AG04450 (cell line): ENCODE data around the gene PNPLA5. TPM values are rescaled to one million over a fixed set of nuclear protein-coding genes. Genes with fewer than 3 reads are reported as not detected.

ENCODE experiments used
- CTCF ChIA-PET: fragments of 300-600, 350-600 bp; formaldehyde crosslinking; extraction: SDS; loops from one replicate; lab custom pipeline; 2022; ENCODE audit warnings: antibody characterized with exemption, inconsistent platforms; lab: Charles Lee
- POLR2A ChIA-PET: fragments of 350-600 bp; formaldehyde crosslinking; extraction: SDS; loops from one replicate; lab custom pipeline; 2021; ENCODE audit warnings: antibody characterized with exemption, inconsistent platforms; lab: Yijun Ruan, JAX
- DNase-seq: peaks from one replicate; pipeline ENCODE4 v3.0.0-alpha.2; 2011; ENCODE audit warnings: low read depth, low spot score
- H3K27ac ChIP-seq: one replicate; pipeline ENCODE4 v1.5.1; 2012; ENCODE audit warnings: low read depth, low read length, control low read depth
- H3K27me3 ChIP-seq: one replicate; pipeline ENCODE4 v1.6.0; 2012; ENCODE audit warnings: low read length; ENCODE audit not compliant: control insufficient read depth, insufficient read depth
- H3K4me3 ChIP-seq: 2 replicates; pipeline ENCODE4 v1.5.1; 2011; ENCODE audit warnings: mild to moderate bottlenecking, low read depth, low read length, control low read depth
- H3K9me3 ChIP-seq: 2 replicates; pipeline ENCODE4 v1.5.1; 2012; ENCODE audit warnings: low read length; ENCODE audit not compliant: control insufficient read depth, insufficient read depth
- polyA plus RNA-seq: library from polyadenylated mRNA; depleted of rRNA; stranded (reverse); fragments of >200 nt; gene quantifications from 2 replicates; pipeline ENCODE4 v1.2.3, GENCODE V29; 2011; rRNA removed
- TF ChIP-seq, protein P1 (sequence below): IDR thresholded peaks from 2 replicates; pipeline ENCODE4 v1.5.1; 2011; ENCODE audit warnings: low read depth, low read length, control low read depth, inconsistent platforms

Gene PNPLA5
- polyA plus RNA-seq, 1 experiment, result 0.12 TPM

DNA sequence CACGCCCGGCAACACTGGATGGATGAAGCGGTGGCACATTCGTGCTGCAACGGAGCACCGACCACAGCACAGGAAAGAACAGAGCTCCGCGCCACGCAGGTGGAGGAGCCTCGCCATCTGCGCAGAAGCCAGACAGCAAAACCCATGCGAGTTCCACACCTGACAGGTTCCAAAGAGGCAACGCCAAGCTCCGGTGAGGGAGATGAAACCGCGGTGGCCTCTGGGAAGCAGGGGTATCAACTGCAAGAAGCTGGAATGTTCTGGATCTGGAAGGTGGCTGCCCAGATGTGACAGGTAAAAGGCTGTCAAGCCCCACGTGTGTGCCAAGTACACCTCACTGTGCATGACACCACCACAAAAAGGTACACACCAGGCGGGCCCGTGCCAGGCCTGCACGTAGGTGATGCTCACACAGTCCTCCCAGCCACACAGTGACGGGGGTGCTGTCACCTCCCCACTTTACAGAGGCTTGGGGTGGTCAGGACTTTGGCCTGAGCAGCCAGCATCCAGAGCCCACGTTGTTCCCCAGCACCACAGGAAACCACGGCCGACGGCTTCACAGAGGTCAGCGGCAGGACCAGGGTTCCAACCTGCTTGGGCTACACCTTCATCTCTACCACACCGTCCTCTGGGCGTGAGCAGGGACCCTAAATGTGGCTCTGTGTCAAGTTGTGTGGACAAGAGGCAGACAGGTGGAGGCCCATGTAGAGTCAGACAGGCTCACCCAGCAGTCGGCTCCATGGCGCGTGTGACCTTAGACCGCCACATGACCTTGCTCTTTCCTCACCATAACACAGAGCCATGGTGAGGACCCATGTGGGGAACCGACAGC lies 60.0 kb downstream of the PNPLA5 start:
- peaks cover 29% of the 10 kb centered on the region for H3K27me3 ChIP-seq
- no peaks in the 10 kb centered on the region; the same call in 1 of the 2 replicates for H3K9me3 ChIP-seq
- no peak overlapping the region for H3K4me3 ChIP-seq
- POLR2A ChIA-PET, result no interaction called here
- no peak for DNase-seq
- no peak overlapping the region for H3K27ac ChIP-seq
- CTCF ChIA-PET, result no interaction called here
- TF ChIP-seq, protein P1, sequence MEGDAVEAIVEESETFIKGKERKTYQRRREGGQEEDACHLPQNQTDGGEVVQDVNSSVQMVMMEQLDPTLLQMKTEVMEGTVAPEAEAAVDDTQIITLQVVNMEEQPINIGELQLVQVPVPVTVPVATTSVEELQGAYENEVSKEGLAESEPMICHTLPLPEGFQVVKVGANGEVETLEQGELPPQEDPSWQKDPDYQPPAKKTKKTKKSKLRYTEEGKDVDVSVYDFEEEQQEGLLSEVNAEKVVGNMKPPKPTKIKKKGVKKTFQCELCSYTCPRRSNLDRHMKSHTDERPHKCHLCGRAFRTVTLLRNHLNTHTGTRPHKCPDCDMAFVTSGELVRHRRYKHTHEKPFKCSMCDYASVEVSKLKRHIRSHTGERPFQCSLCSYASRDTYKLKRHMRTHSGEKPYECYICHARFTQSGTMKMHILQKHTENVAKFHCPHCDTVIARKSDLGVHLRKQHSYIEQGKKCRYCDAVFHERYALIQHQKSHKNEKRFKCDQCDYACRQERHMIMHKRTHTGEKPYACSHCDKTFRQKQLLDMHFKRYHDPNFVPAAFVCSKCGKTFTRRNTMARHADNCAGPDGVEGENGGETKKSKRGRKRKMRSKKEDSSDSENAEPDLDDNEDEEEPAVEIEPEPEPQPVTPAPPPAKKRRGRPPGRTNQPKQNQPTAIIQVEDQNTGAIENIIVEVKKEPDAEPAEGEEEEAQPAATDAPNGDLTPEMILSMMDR, result no peak

DNA sequence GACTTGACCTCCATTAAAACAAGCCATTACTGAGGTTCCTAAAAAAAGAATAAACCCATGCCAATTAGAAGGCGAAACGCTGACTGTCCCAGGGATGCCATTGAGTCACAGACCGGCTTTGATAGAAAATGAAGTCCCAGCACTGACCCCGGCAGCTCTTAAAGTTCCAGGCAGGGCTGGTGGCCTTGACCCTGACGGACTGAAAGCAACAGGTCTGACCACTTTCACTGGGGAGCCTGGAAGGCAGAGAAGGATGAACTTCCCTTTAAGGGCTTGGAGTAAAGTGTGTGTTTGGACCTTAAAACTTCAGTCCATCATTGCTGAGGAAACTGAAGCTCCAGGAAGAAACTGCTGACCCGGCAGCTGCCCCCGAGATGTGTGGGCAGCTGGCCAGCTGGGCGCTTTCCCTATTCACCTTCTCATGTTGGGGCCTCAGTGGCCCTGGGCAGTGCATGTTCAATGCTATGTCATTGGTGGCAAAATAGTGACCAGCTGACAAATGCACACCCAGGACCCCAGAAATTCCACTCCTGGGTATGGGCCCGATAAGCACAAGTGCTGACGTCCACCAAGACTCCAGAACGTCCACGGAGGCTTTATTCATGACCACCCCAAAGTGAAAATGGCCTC lies 60.8 kb downstream of the PNPLA5 start:
- Histone ChIP-seq H3K4me3 (no peak overlapping the region), H3K27ac (no peak overlapping the region), H3K27me3 (peaks cover 28% of the 10 kb centered on the region), H3K9me3 (no peaks in the 10 kb centered on the region; the same call in 1 of the 2 replicates)
- TF ChIP-seq, protein P1, result no peak
- CTCF ChIA-PET, result no interaction called here
- POLR2A ChIA-PET, result no interaction called here
- DNase-seq, result no peak

DNA sequence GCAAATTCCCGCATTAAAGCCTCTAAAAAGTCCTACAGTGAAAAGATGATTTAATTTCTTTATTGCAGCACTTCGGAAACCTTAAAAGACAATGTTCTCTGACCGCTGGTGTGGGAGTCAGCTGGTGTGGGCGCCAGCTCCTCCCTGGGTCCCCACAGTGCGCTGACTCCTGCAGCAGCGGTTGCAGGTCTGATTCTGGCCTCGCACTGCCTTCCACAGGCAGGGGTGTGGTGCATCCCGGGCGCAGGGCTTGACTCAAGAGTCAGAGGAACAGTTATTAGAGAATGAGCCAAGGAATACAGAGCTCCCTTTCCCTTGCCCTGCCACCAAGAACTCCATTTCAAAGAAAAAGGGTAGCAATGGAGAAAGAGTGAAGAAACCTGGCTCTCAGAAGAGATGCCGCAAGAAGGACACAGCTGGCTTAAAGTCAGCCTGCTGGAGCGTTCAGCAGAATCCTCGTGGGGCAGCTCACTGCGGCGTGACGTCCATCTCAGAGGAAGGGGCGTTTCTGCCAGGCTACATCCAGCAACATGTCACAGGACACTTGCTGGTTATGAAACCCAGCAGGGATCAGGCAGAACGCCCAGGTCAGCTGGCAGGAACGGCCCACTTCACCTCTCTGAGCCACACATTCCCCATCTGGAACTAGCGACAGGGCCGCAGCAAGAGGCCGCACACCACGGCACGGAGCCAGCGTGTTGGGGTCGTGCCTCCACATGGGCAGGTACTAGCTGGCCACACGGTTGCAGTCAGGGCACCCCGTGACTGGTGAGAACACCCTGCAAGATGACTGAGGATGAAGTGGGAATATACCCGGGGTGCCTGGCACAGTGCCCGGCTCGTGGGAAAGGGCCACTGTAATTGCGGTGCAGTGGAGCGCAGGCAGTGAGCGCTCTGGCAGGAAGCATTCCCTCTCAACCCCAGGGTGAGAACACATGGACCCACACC lies 61.6 kb downstream of the PNPLA5 start:
- POLR2A ChIA-PET, result no interaction called here
- CTCF ChIA-PET, result interaction anchor here (0.6 to 0.8 kb wide), 2 partner anchors 16 to 116 kb away, joined by 5 to 8 read pairs; no protein-coding TSS in a partner anchor

More for the DNA sequence above, 61.6 kb downstream of the PNPLA5 start:
- no peak overlapping the region for H3K4me3 ChIP-seq
- DNase-seq, result no peak
- H3K27ac ChIP-seq, result no peak overlapping the region
- no peaks in the 10 kb centered on the region; the same call in 1 of the 2 replicates for H3K9me3 ChIP-seq
- peaks cover 20% of the 10 kb centered on the region for H3K27me3 ChIP-seq
- TF ChIP-seq, protein P1, result no peak

Other genes with a start within 250 kb of the PNPLA5 start
- 0.92 and 1.4 TPM in 2 replicates for gene EFCAB6, start 79.7 kb downstream of the PNPLA5 start, polyA plus RNA-seq
- 0.07 and 0.14 TPM in 2 replicates for gene SULT4A1, start 29.5 kb downstream of the PNPLA5 start, polyA plus RNA-seq
- 3.9 and 4.0 TPM in 2 replicates for gene PNPLA3, start 31.8 kb upstream of the PNPLA5 start, polyA plus RNA-seq
- 51.8 and 61.7 TPM in 2 replicates for gene SAMM50, start 63.4 kb upstream of the PNPLA5 start, polyA plus RNA-seq
- gene PARVB, start 132.3 kb upstream of the PNPLA5 start, polyA plus RNA-seq, result 49.5 and 56.1 TPM in 2 replicates